Mammary epithelial cell (primary cell): ENCODE data around the gene UNC5CL.

Experiments
- CTCF ChIP-seq, 2 donors: IDR thresholded peaks in 1 of 2; conservative IDR thresholded peaks in 1 of 2; 2 replicates each; pipeline ENCODE4 v1.5.1; 2011 to 2012; ENCODE audit warnings: inconsistent platforms in 2 of 2, low read length in 2 of 2, mild to moderate bottlenecking in 2 of 2, control low read depth in 1 of 2, low read depth in 1 of 2; ENCODE audit not compliant: insufficient read depth in 1 of 2; ENCODE audit errors: extremely low read depth in 1 of 2
- EZH2 ChIP-seq: IDR thresholded peaks from 2 replicates; pipeline ENCODE4 v1.6.1; 2012; ENCODE audit warnings: low read length, inconsistent platforms, borderline replicate concordance

GRCh38 chr6:41017663-41018062 is 21.4 kb downstream of the UNC5CL start:
- TF ChIP-seq CTCF (conservative IDR thresholded peaks at IDR 0.05 in 1 of 2, IDR thresholded peaks at IDR 0.05 in 1 of 2; ENCODE audit: extremely low read depth in 1 of 2, insufficient read depth in 1 of 2, low read depth in 1 of 2, low read length in 2 of 2) (no peak), EZH2 (no peak)
